Activated naive CD8-positive, alpha-beta T cell (primary cell): ENCODE results near the gene TNFAIP8.

Source experiments
- H3K27ac Mint-ChIP-seq: one replicate; pipeline ENCODE4 v1.8.0; 2021; ENCODE audit warnings: mixed read lengths
- H3K27me3 Mint-ChIP-seq: one replicate; pipeline ENCODE4 v1.8.0; 2021; ENCODE audit warnings: mixed read lengths
- H3K36me3 Mint-ChIP-seq: one replicate; pipeline ENCODE4 v1.8.0; 2021; ENCODE audit warnings: mixed read lengths
- H3K4me1 Mint-ChIP-seq: one replicate; pipeline ENCODE4 v1.8.0; 2021; ENCODE audit warnings: low read depth, mixed read lengths
- H3K4me3 Mint-ChIP-seq: one replicate; pipeline ENCODE4 v1.8.0; 2021; ENCODE audit warnings: mild to moderate bottlenecking, mixed read lengths
- H3K9me3 Mint-ChIP-seq: one replicate; pipeline ENCODE4 v1.8.0; 2021; ENCODE audit warnings: low read depth, mixed read lengths

TNFAIP8 gene

DNA sequence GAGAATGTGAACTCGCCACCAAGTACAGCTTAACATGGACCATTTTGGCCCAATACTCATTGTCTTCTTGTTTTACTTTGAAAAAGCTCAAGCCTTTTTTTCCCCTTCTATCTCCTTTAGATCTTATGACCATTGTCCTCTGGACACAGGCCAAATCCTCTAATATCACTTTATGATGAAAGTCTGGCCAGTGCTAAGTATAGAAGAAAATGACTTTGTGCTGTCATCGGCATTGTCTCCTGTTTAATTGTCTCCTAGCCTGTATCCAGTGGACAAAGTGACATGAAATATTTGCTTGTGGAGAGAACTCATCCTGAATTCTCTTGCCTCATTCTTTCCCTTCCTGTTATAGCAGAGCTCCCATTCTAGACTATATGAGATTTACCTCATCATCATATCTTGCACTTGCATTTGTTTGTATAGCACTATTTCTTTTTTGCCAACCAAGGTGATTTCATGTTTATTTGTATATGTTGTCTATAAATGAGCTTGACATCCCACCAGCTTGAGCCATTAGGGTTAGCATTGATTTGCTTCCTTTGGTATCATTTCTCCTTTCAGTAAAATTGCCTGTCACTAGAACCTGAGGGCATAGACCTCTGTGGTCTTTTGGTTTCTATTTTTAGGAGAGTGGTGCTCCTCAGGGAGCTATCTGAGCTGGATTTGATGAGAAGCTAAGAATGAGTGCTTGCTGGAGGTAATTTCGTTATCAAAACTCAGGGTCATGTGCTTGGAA, 18.8 kb upstream of the TNFAIP8 start:
- H3K27me3 Mint-ChIP-seq: no peaks in the 10 kb centered on the region
- peak overlapping the region; percentile 96 for H3K27ac Mint-ChIP-seq
- H3K4me3 Mint-ChIP-seq: peak overlapping the region; percentile 57
- H3K9me3 Mint-ChIP-seq: no peaks in the 10 kb centered on the region
- peaks cover 5% of the 10 kb centered on the region for H3K36me3 Mint-ChIP-seq
- peaks cover 100% of the 10 kb centered on the region for H3K4me1 Mint-ChIP-seq

GRCh38 chr5:119338326-119338946, 17.4 kb upstream of the TNFAIP8 start:
- no peaks in the 10 kb centered on the region for H3K9me3 Mint-ChIP-seq

DNA sequence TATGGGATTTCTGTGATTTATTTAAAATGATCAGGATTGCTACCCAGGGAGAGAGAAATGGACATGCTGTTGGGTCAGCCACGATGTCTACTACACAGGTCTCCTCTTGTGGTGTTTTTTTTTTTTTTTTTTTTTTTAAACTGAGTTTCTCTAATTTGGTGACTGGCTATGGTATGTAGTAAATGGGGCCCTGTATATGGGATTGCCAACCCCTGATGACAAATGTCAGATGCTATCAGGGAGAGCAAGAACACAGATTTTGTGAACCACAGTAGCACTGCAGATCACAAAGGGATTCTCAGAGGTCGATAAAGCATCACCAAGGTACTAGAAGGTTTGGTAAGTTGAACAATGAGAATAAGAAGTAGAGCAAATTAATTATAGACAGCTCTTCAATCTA, 16.5 kb upstream of the TNFAIP8 start:
- peak overlapping the region; percentile 79 for H3K4me3 Mint-ChIP-seq
- H3K27ac Mint-ChIP-seq: peak overlapping the region; percentile 96
- no peaks in the 10 kb centered on the region for H3K9me3 Mint-ChIP-seq
- H3K36me3 Mint-ChIP-seq: peaks cover 7% of the 10 kb centered on the region
- no peaks in the 10 kb centered on the region for H3K27me3 Mint-ChIP-seq
- peaks cover 99% of the 10 kb centered on the region for H3K4me1 Mint-ChIP-seq

More at GRCh38 chr5:119338326-119338946, 17.4 kb upstream of the TNFAIP8 start:
- Mint-ChIP-seq H3K36me3 (peaks cover 10% of the 10 kb centered on the region), H3K27me3 (no peaks in the 10 kb centered on the region), H3K27ac (peak overlapping the region; percentile 96), H3K4me1 (peaks cover 99% of the 10 kb centered on the region), H3K4me3 (peak overlapping the region; percentile 79)

DNA sequence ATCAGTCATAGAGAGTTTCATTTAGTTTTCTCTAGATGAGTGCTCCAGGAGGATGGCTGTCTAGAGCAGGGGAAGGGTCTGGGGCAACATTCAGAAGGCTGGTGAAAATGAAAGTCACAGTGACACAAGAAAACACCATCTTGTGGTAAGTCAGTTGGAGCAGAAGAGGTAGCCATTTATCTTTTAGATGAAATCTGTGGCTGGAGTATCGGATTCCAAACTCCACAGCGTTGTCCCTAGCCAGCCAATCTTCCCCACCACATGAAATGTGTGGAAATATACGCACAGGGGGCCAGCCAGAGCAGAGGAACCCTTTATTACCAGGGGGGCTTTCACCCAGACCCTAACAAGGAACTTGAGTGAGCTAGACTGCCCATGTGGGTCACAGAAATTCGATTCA, 15.9 kb upstream of the TNFAIP8 start:
- Mint-ChIP-seq H3K27me3 (no peaks in the 10 kb centered on the region), H3K4me3 (peak overlapping the region; percentile 79), H3K27ac (peak overlapping the region; percentile 96), H3K36me3 (peaks cover 5% of the 10 kb centered on the region), H3K9me3 (no peaks in the 10 kb centered on the region), H3K4me1 (peaks cover 95% of the 10 kb centered on the region)

DNA sequence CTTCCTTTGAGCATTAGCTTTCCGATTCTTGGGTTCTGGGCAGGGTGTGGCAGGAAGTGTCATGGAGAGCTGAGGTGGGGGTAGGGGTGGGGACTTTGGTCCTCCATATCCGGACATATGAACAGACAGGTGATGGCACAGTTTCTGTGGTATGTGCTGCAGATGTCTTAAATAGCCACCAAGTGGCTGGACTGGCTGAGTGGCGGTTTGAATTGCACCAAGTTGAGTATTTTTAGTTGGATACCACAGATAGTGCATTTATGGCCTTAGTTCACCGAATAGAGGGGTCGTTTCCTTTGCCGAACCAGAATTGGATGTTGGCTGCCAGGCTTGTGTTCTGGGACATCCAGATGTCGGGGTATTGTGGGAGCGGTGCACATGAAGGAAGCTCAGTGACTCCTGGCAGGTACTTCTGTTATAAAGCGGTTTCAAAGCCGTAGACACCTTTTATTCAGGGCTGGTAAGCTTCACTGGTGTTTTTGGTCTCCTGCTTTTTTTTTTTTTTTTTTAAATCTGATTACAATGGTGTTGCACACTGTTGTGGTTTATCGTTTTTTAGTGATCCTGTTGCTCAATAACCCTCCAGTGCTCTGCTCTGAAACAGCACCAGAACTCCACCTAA, 15.1 kb upstream of the TNFAIP8 start:
- H3K27ac Mint-ChIP-seq: peak overlapping the region; percentile 96

DNA sequence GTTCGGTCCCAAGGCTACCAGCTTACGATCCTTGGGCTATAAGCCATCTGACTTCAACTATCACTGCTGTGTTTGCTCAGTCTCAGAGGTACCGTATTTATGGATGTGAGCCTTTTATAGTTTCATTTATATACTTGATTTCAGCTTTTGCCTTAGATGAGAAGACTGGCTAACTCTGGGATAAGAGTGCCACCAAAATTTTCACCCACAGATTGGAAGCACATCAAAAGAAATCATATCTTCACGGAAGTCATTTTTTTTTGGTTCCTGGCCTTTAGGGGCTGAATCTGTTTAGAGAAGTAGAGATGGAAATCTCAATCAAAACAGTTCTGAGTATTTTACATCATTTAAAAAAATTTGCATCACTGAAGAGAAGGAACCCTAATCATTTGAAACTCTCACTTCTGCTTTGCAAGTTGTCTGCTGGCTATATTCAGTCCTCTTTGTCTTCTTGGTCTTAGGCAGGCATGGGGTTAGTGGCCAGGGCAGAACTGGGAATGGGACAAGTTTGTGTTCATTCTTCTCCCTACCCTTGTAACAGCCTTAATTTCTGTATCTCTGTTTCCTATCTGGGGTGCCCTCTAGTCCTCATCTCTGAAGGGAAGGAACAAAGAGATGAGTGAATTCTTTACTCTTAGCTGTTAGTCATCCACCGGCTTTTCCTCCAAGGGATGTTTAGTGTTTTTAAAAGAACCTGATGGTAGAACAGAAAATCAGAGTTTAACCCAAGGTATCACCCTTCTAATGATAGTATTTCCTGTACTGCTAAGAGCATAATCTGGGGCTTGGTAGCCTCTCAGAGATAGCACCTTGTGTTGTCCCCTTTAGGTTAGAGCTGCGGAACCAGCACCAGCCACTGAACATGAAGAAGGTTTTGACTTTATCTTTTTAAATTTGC, 14.1 kb upstream of the TNFAIP8 start:
- Mint-ChIP-seq H3K36me3 (peaks cover 7% of the 10 kb centered on the region), H3K27ac (peak overlapping the region; percentile 96), H3K27me3 (no peaks in the 10 kb centered on the region)

More for the DNA sequence above, 15.1 kb upstream of the TNFAIP8 start:
- Mint-ChIP-seq H3K9me3 (no peaks in the 10 kb centered on the region), H3K27me3 (no peaks in the 10 kb centered on the region), H3K4me3 (peak overlapping the region; percentile 79), H3K36me3 (peaks cover 5% of the 10 kb centered on the region), H3K4me1 (peaks cover 95% of the 10 kb centered on the region)

DNA sequence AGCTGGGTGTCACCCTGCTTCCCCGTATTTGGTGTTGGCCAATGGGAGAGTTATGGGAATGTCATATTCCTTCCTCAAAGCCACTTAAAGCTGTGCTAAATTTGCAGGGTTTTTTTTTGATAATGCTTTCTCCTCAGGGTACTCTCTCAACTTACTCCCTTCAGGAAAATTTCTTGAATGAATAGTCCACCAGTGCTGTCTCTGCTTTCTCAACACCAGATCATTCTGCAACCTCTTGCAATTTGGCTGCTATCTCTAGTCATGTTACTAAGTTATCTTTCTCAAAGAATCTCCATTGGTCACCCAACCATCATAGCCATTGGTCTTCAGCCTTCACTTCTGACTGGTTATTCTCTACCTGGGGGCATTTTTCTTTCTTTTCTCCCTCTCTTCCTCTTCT, 13.4 kb upstream of the TNFAIP8 start:
- H3K4me1 Mint-ChIP-seq: peaks cover 95% of the 10 kb centered on the region
- no peaks in the 10 kb centered on the region for H3K9me3 Mint-ChIP-seq
- peak overlapping the region; percentile 96 for H3K27ac Mint-ChIP-seq
- peak overlapping the region; percentile 79 for H3K4me3 Mint-ChIP-seq
- H3K36me3 Mint-ChIP-seq: peaks cover 7% of the 10 kb centered on the region
- H3K27me3 Mint-ChIP-seq: no peaks in the 10 kb centered on the region

More for the DNA sequence above, 14.1 kb upstream of the TNFAIP8 start:
- H3K4me1 Mint-ChIP-seq: peaks cover 95% of the 10 kb centered on the region
- peak overlapping the region; percentile 79 for H3K4me3 Mint-ChIP-seq
- H3K9me3 Mint-ChIP-seq: no peaks in the 10 kb centered on the region

- H3K27me3 Mint-ChIP-seq: no peaks in the 10 kb centered on the region
- peaks cover 95% of the 10 kb centered on the region for H3K4me1 Mint-ChIP-seq
- H3K4me3 Mint-ChIP-seq: peak overlapping the region; percentile 79
- H3K36me3 Mint-ChIP-seq: peaks cover 7% of the 10 kb centered on the region
- H3K27ac Mint-ChIP-seq: peak overlapping the region; percentile 96
- no peaks in the 10 kb centered on the region for H3K9me3 Mint-ChIP-seq
These were observed 12.8 kb upstream of the TNFAIP8 start for GRCh38 chr5:119343052-119343451.

DNA sequence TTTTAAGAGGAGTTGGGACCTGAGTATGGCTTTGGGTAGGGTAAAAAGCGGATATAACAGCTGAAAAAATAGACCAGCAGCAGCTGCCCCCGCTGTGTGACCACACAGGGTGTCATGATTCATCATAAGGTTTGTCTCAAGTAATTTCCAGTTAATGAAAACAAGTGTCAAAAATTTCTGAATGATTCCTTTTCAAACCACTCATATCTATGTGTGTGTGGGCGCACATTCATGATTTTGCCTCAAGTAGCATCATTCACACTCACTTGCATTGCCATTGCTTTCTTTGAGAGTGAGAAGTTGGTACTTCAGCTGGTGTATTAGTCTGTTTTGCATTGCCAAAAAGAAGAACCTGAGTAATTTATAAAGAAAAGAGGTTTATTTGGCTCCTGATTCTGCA, 12.1 kb upstream of the TNFAIP8 start:
- H3K4me3 Mint-ChIP-seq: peak overlapping the region; percentile 68
- H3K4me1 Mint-ChIP-seq: peaks cover 94% of the 10 kb centered on the region
- H3K27ac Mint-ChIP-seq: peak overlapping the region; percentile 96
- peaks cover 7% of the 10 kb centered on the region for H3K36me3 Mint-ChIP-seq
- no peaks in the 10 kb centered on the region for H3K9me3 Mint-ChIP-seq
- no peaks in the 10 kb centered on the region for H3K27me3 Mint-ChIP-seq

DNA sequence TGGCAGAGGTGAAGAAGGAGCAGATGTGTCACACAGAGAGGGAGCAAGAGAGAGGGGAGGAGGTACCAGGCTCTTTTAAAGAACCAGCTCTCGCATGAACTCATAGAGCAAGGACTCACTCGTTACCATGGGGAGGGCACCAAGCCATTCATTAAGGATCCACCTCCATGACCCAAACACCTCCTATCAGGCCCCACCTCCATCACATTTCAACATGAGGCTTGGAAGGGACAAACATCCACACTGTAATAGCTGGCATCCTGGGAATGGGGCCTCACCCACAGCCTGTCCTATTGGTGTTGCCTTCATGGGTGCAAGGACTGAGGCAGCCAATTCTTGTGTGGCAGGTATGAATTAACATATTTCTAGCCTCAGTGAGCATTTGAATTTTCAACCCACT, 11.6 kb upstream of the TNFAIP8 start:
- no peaks in the 10 kb centered on the region for H3K9me3 Mint-ChIP-seq
- H3K27me3 Mint-ChIP-seq: no peaks in the 10 kb centered on the region
- H3K4me1 Mint-ChIP-seq: peaks cover 94% of the 10 kb centered on the region
- peak overlapping the region; percentile 68 for H3K4me3 Mint-ChIP-seq
- peak overlapping the region; percentile 96 for H3K27ac Mint-ChIP-seq
- peaks cover 12% of the 10 kb centered on the region for H3K36me3 Mint-ChIP-seq

GRCh38 chr5:119345861-119346260, 10.0 kb upstream of the TNFAIP8 start:
- peaks cover 12% of the 10 kb centered on the region for H3K36me3 Mint-ChIP-seq
- H3K4me3 Mint-ChIP-seq: peak overlapping the region; percentile 51
- peaks cover 94% of the 10 kb centered on the region for H3K4me1 Mint-ChIP-seq
- H3K9me3 Mint-ChIP-seq: no peaks in the 10 kb centered on the region
- peak overlapping the region; percentile 94 for H3K27ac Mint-ChIP-seq
- H3K27me3 Mint-ChIP-seq: no peaks in the 10 kb centered on the region

GRCh38 chr5:119346394-119346793, 9.4 kb upstream of the TNFAIP8 start:
- H3K27me3 Mint-ChIP-seq: no peaks in the 10 kb centered on the region

DNA sequence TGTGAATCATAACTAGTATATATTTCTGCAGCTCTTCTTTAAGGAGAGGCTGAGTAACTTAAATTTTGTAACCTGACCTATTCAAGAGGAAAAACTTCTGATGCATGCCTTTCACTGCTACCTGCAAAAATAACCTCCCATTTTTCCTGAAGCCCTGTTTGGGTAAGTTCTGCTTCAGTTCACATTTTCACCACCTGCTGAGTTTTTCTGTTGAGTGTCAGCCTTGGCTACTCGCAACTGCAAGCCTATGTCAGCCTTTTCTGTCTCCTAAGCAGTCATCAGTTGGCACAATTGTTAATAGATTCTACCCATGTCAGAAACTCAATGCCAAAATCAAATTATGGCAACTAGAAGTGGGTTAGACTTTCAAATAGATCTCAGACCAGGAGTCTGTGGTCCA, 8.2 kb upstream of the TNFAIP8 start:
- peak overlapping the region; percentile 5 for H3K4me3 Mint-ChIP-seq
- H3K27me3 Mint-ChIP-seq: no peaks in the 10 kb centered on the region
- no peaks in the 10 kb centered on the region for H3K9me3 Mint-ChIP-seq
- H3K36me3 Mint-ChIP-seq: peaks cover 9% of the 10 kb centered on the region
- peak overlapping the region; percentile 94 for H3K27ac Mint-ChIP-seq
- H3K4me1 Mint-ChIP-seq: peaks cover 89% of the 10 kb centered on the region

More at GRCh38 chr5:119346394-119346793, 9.4 kb upstream of the TNFAIP8 start:
- Mint-ChIP-seq H3K9me3 (no peaks in the 10 kb centered on the region), H3K27ac (peak overlapping the region; percentile 94), H3K4me1 (peaks cover 92% of the 10 kb centered on the region), H3K4me3 (peak overlapping the region; percentile 51), H3K36me3 (peaks cover 12% of the 10 kb centered on the region)

- Mint-ChIP-seq H3K4me3 (no peak overlapping the region), H3K27me3 (no peaks in the 10 kb centered on the region), H3K36me3 (peaks cover 11% of the 10 kb centered on the region), H3K27ac (peak overlapping the region; percentile 94), H3K9me3 (no peaks in the 10 kb centered on the region), H3K4me1 (peaks cover 89% of the 10 kb centered on the region)
These were observed 7.8 kb upstream of the TNFAIP8 start for GRCh38 chr5:119347991-119348390.
